Endodermal cell (in vitro differentiated cells): ENCODE measurements around the gene CDC42EP1. TPM values are rescaled to one million over a fixed set of nuclear protein-coding genes. Genes with fewer than 3 reads are reported as not detected.

Source experiments
- DNase-seq: peaks from one replicate; pipeline ENCODE4 v3.0.0-alpha.2; 2017
- H3K27ac ChIP-seq: 2 replicates; pipeline ENCODE4 v1.5.1; 2013; ENCODE audit warnings: mild to moderate bottlenecking, low read depth, low read length, moderate library complexity
- H3K27me3 ChIP-seq: 2 replicates; pipeline ENCODE4 v1.6.1; 2013; ENCODE audit warnings: mild to moderate bottlenecking, low read length, moderate library complexity; ENCODE audit not compliant: insufficient read depth, control insufficient read depth, poor library complexity, severe bottlenecking
- H3K36me3 ChIP-seq: 2 replicates; pipeline ENCODE4 v1.7.0; 2013; ENCODE audit warnings: mild to moderate bottlenecking, low read length, moderate library complexity; ENCODE audit not compliant: control insufficient read depth, insufficient read depth
- H3K4me1 ChIP-seq: one replicate; pipeline ENCODE4 v1.7.0; 2013; ENCODE audit warnings: low read length; ENCODE audit not compliant: control insufficient read depth, insufficient read depth
- H3K4me3 ChIP-seq: 2 replicates; pipeline ENCODE4 v1.5.1; 2013; ENCODE audit warnings: mild to moderate bottlenecking, low read length, moderate library complexity
- H3K9ac ChIP-seq: 2 replicates; pipeline ENCODE4 v1.6.1; 2013; ENCODE audit warnings: mild to moderate bottlenecking, low read length, moderate library complexity; ENCODE audit not compliant: poor library complexity, severe bottlenecking; ENCODE audit errors: extremely low read depth
- H3K9me3 ChIP-seq: 2 replicates; pipeline ENCODE4 v1.6.1; 2013; ENCODE audit warnings: mild to moderate bottlenecking, low read length, moderate library complexity; ENCODE audit not compliant: control insufficient read depth
- H3K27ac Mint-ChIP-seq: 2 replicates; pipeline ENCODE4 v1.8.0; 2020; ENCODE audit warnings: mixed read lengths
- H3K27me3 Mint-ChIP-seq: 2 replicates; pipeline ENCODE4 v1.8.0; 2021; ENCODE audit warnings: mild to moderate bottlenecking, mixed read lengths; ENCODE audit not compliant: insufficient read depth
- H3K36me3 Mint-ChIP-seq: 2 replicates; pipeline ENCODE4 v1.8.0; 2020; ENCODE audit warnings: low read depth, mixed read lengths
- H3K4me1 Mint-ChIP-seq: 2 replicates; pipeline ENCODE4 v1.8.0; 2020; ENCODE audit warnings: mixed read lengths
- H3K4me3 Mint-ChIP-seq: 2 replicates; pipeline ENCODE4 v1.8.0; 2020; ENCODE audit warnings: mild to moderate bottlenecking, moderate library complexity, mixed read lengths
- H3K9me3 Mint-ChIP-seq: 2 replicates; pipeline ENCODE4 v1.8.0; 2020; ENCODE audit warnings: mild to moderate bottlenecking, mixed read lengths
- WGBS, 2 experiments: methylation state at CpG; one replicate each; pipeline versions ENCODE4 v1.1.5 to v1.1.7; 2013; ENCODE audit warnings: missing lambda C conversion rate in 2 of 2, mixed read lengths in 1 of 2; ENCODE audit not compliant: insufficient coverage in 1 of 2, insufficient read length in 1 of 2; 5-methylcytosine and 5-hydroxymethylcytosine counted together
- total RNA-seq, 2 donors: library from RNA; stranded (reverse); fragmentation: NEBNext Ultra II Directional in 1 of 2; extraction: Animal tissue kit (Norgen Biotek cat#: 25700) in 1 of 2; gene quantifications; 2 replicates in 1 of 2; 3 replicates in 1 of 2; pipeline ENCODE4 v1.2.1, GENCODE V29; 2021
- TF ChIP-seq, protein P1 (sequence below): fragments of 200-600 bp; sonication (generic); conservative IDR thresholded peaks from 2 replicates; pipeline ENCODE4 v1.5.0; 2021; ENCODE audit warnings: antibody characterized with exemption, mild to moderate bottlenecking

Gene CDC42EP1
- total RNA-seq, 2 donors from 2014 or later = 45.0 to 45.1 TPM

DNA sequence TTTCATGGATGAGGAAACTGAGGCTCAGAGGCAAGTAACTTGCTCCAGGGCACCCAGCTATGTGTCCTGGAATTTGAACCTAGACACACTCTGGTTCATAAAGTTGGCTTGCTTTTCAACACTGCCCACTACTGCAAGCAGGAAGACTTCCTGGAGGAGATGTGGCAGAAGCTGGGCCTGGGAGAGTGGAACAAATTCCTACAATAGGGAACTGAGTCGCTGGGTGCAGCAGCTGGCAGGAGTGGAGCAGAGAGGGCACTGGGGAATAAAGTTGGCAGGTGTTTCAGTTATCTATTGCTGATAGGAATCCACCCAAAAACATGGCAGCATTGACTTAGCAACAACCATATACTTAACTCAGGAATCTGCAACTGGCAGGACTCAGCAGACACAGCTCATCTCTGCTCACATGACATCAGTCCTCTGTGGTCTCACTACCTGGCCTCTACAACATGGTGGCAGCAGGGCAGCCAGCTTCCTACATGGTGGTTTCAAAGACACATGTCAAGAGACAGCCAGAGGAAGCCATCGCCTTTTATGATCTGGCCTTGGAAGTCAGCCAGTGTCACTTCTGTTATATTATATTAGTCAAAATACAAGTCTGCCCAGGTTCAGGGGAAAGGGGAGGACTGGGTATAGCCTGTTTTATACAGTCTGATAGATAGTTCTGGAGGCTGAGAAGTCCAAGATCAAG is 30.5 kb upstream of the CDC42EP1 start:
- 67 to 96% methylated on average over 1 to 2 of the region's 2 CpGs for WGBS, 2 experiments
- DNase-seq = no peak
- Mint-ChIP-seq H3K9me3 (no peaks in the 10 kb centered on the region), H3K4me3 (no peak overlapping the region), H3K27ac (no peak overlapping the region), H3K36me3 (no peaks in the 10 kb centered on the region), H3K4me1 (no peaks in the 10 kb centered on the region), H3K27me3 (no peaks in the 10 kb centered on the region)
- Histone ChIP-seq H3K27me3 (no peaks in the 10 kb centered on the region), H3K4me1 (no peaks in the 10 kb centered on the region), H3K36me3 (no peaks in the 10 kb centered on the region), H3K27ac (no peak overlapping the region), H3K4me3 (no peak overlapping the region), H3K9ac (no peak overlapping the region), H3K9me3 (no peaks in the 10 kb centered on the region)
- TF ChIP-seq, protein P1, sequence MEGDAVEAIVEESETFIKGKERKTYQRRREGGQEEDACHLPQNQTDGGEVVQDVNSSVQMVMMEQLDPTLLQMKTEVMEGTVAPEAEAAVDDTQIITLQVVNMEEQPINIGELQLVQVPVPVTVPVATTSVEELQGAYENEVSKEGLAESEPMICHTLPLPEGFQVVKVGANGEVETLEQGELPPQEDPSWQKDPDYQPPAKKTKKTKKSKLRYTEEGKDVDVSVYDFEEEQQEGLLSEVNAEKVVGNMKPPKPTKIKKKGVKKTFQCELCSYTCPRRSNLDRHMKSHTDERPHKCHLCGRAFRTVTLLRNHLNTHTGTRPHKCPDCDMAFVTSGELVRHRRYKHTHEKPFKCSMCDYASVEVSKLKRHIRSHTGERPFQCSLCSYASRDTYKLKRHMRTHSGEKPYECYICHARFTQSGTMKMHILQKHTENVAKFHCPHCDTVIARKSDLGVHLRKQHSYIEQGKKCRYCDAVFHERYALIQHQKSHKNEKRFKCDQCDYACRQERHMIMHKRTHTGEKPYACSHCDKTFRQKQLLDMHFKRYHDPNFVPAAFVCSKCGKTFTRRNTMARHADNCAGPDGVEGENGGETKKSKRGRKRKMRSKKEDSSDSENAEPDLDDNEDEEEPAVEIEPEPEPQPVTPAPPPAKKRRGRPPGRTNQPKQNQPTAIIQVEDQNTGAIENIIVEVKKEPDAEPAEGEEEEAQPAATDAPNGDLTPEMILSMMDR = no peak

DNA sequence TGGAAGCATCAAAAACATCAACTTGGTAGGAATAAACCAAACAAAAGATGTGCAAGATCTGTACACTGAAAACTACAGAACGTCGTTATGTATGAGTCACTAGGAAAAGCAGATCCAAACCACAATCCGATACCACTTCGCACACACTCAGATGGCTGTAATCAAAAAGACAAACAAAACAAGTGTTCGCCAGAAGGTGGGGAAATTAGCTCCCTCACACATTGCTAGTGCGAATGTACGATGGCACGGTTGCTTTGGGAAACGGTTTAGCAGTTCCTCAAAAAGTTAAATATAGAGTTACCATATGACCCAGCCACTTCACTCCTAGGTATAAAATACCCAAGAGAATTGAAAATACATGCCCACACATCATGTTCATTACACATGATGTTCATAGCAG is 26.3 kb upstream of the CDC42EP1 start:
- Histone ChIP-seq H3K36me3 (no peaks in the 10 kb centered on the region), H3K9me3 (no peaks in the 10 kb centered on the region), H3K27ac (no peak overlapping the region), H3K9ac (no peak overlapping the region), H3K27me3 (no peaks in the 10 kb centered on the region), H3K4me3 (no peak overlapping the region), H3K4me1 (no peaks in the 10 kb centered on the region)
- Mint-ChIP-seq H3K27me3 (peaks cover 1% of the 10 kb centered on the region), H3K36me3 (no peaks in the 10 kb centered on the region), H3K9me3 (no peaks in the 10 kb centered on the region), H3K4me1 (peaks cover 5% of the 10 kb centered on the region), H3K4me3 (no peak overlapping the region), H3K27ac (no peak overlapping the region)
- DNase-seq = no peak
- 94 to 95% methylated on average over 8 to 9 of the region's 9 CpGs for WGBS, 2 experiments
- TF ChIP-seq, protein P1 = no peak

DNA sequence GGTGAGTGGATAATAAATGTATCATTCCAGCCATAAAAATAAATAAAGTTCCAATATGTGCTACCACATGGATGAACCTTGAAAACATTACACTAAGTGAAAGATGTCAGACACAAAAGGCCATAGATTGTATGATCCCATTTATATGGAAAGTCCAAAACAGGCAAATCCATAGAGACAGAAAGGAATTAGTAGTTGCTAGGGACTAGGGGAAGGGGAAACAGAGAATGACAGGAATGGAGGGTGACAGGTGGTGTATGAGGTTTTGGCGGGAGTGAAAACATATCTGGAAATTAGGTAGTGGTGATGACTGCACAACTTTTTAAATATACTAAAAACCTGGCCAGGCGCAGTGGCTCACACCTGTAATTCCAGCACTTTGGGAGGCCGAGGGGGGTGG is 25.8 kb upstream of the CDC42EP1 start:
- Histone ChIP-seq H3K9me3 (no peaks in the 10 kb centered on the region), H3K4me1 (no peaks in the 10 kb centered on the region), H3K27ac (no peak overlapping the region), H3K27me3 (no peaks in the 10 kb centered on the region), H3K9ac (no peak overlapping the region), H3K36me3 (no peaks in the 10 kb centered on the region), H3K4me3 (no peak overlapping the region)
- DNase-seq = no peak
- TF ChIP-seq, protein P1 = no peak
- Mint-ChIP-seq H3K4me3 (no peak overlapping the region), H3K9me3 (no peaks in the 10 kb centered on the region), H3K27ac (no peak overlapping the region), H3K4me1 (peaks cover 8% of the 10 kb centered on the region), H3K27me3 (peaks cover 1% of the 10 kb centered on the region), H3K36me3 (no peaks in the 10 kb centered on the region)
- 78 to 96% methylated on average over 2 to 3 of the region's 3 CpGs for WGBS, 2 experiments
